K562 (cell line): ENCODE data around the gene XBP1. TPM values are rescaled to one million over a fixed set of nuclear protein-coding genes. Genes with fewer than 3 reads are reported as not detected.

ENCODE experiments used
- ATAC-seq: fragments of 200-7000 bp; cut with Tn5 transposase; 3 replicates; pipeline ENCODE4 v1.9.1; 2020; ENCODE audit warnings: moderate library complexity
- BruUV-seq: library from RNA; stranded (reverse); fragments of 400-500 nt; replicated peaks from 2 replicates; lab custom pipeline; 2021; lab: Mats Ljungman, UMichigan
- CTCF ChIA-PET: fragments of 300-600 bp; formaldehyde crosslinking; extraction: SDS; loops from one replicate; lab custom pipeline; 2021; ENCODE audit warnings: low intra/inter-chr PET ratio; lab: Yijun Ruan, JAX
- POLR2A ChIA-PET: fragments of 300-600, 350-650 bp; sonication (Branson Sonifier 250); formaldehyde crosslinking; extraction: SDS; loops from one replicate; lab custom pipeline; 2021; ENCODE audit warnings: antibody characterized with exemption, inconsistent platforms; lab: Yijun Ruan, JAX
- DNase-seq, 4 experiments: peaks; one replicate each; pipeline versions ENCODE4 v3.0.0 to v3.0.0-alpha.2; 2011 to 2018; ENCODE audit warnings: low spot score in 3 of 4, mixed read lengths in 3 of 4; ENCODE audit errors: extremely low read depth in 1 of 4
- FAIRE-seq: peaks from 2 replicates; lab custom pipeline; 2011; peaks lifted over from hg19 to GRCh38; lab: Jason Lieb, UNC
- H2AFZ ChIP-seq: 2 replicates; pipeline ENCODE4 v1.6.0; 2011; ENCODE audit warnings: low read depth, low read length, control low read depth, inconsistent platforms
- H3K27ac ChIP-seq: fragments of 200-600 bp; 3 replicates; pipeline ENCODE4 v1.8.0; 2011; ENCODE audit warnings: low read depth, mild to moderate bottlenecking, control low read depth, inconsistent platforms, low read length, moderate library complexity, mixed read lengths; ENCODE audit errors: extremely low read depth
- H3K27me3 ChIP-seq, 2 experiments: fragments of 300-600 bp in 1 of 2; 2 replicates in 1 of 2; 3 replicates in 1 of 2; pipeline versions ENCODE4 v1.6.0 to v1.8.0; 2011; ENCODE audit warnings: inconsistent platforms in 2 of 2, low read length in 2 of 2, mild to moderate bottlenecking in 1 of 2, mixed read lengths in 1 of 2, moderate library complexity in 1 of 2; ENCODE audit not compliant: control insufficient read depth in 2 of 2, insufficient read depth in 2 of 2
- H3K36me3 ChIP-seq: fragments of 300-600 bp; 3 replicates; pipeline ENCODE4 v1.8.0; 2011; ENCODE audit warnings: mild to moderate bottlenecking, low read length, inconsistent platforms; ENCODE audit not compliant: control insufficient read depth, insufficient read depth
- H3K4me1 ChIP-seq, 2 experiments: fragments of 200-600 bp in 1 of 2; replicated peaks in 1 of 2; 2 replicates in 1 of 2; 3 replicates in 1 of 2; pipeline versions ENCODE4 v1.5.1 to v1.8.0; 2011; ENCODE audit warnings: inconsistent platforms in 2 of 2, low read length in 2 of 2, mild to moderate bottlenecking in 1 of 2, mixed read lengths in 1 of 2, moderate library complexity in 1 of 2; ENCODE audit not compliant: control insufficient read depth in 2 of 2, insufficient read depth in 2 of 2
- H3K4me2 ChIP-seq: 2 replicates; pipeline ENCODE4 v1.6.1; 2011; ENCODE audit warnings: low read length, control low read depth, inconsistent platforms, mixed read lengths; ENCODE audit not compliant: insufficient read depth
- H3K4me3 ChIP-seq: fragments of 200-600 bp; sonication (generic), shearing (Covaris generic); 2 replicates; pipeline ENCODE4 v1.5.1; 2016; ENCODE audit warnings: control low read depth, inconsistent platforms
- H3K79me2 ChIP-seq: fragments of 200-600 bp; 3 replicates; pipeline ENCODE4 v1.8.0; 2011; ENCODE audit warnings: low read length, inconsistent platforms; ENCODE audit not compliant: control insufficient read depth, insufficient read depth
- H3K9ac ChIP-seq, 2 experiments: 2 replicates each; pipeline versions ENCODE4 v1.6.0 to v1.6.1; 2011; ENCODE audit warnings: low read depth in 2 of 2, low read length in 2 of 2, control low read depth in 1 of 2, inconsistent platforms in 1 of 2, mild to moderate bottlenecking in 1 of 2, mixed read lengths in 1 of 2; ENCODE audit not compliant: insufficient read depth in 1 of 2
- H3K9me1 ChIP-seq: one replicate; pipeline ENCODE4 v1.6.0; 2011; ENCODE audit warnings: inconsistent platforms, mild to moderate bottlenecking, low read length, moderate library complexity; ENCODE audit not compliant: control insufficient read depth, insufficient read depth
- H3K9me3 ChIP-seq: replicated peaks from 2 replicates; pipeline ENCODE4 v1.5.1; 2011; ENCODE audit warnings: low read depth, low read length, inconsistent platforms; ENCODE audit not compliant: control insufficient read depth, insufficient read depth
- H4K20me1 ChIP-seq: replicated peaks from 2 replicates; pipeline ENCODE4 v1.6.1; 2011; ENCODE audit warnings: low read length, inconsistent platforms, mixed read lengths; ENCODE audit not compliant: control insufficient read depth, insufficient read depth
- RBFOX2 ChIP-seq: fragments of 200-400 bp; formaldehyde crosslinking; IDR thresholded peaks from 2 replicates; pipeline ENCODE4 v1.6.1; 2017; ENCODE audit warnings: low read depth, mild to moderate bottlenecking, low read length, moderate library complexity
- WGBS: fragments of 100-300 bp; shearing (Covaris generic); methylation state at CpG from one replicate; pipeline ENCODE4 v1.1.6; 2016; ENCODE audit warnings: low coverage, mixed read lengths; ENCODE audit not compliant: insufficient coverage; ENCODE audit errors: missing lambda C conversion rate; 5-methylcytosine and 5-hydroxymethylcytosine counted together
- in situ Hi-C: fragments of 300-500 bp; cut with MboI; formaldehyde crosslinking; loops from 4 replicates; pipeline ENCODE4 v1.15.0; 2018; ENCODE audit warnings: inconsistent platforms, mixed read lengths
- intact Hi-C: fragments of 100-400 bp; cut with micrococcal nuclease; formaldehyde crosslinking; loops from 2 replicates; pipeline ENCODE4 v1.14.2; 2022
- polyA plus RNA-seq, 8 experiments: library from polyadenylated mRNA; depleted of rRNA in 4 of 8; stranded (reverse) in 5 of 8; unstranded in 3 of 8; fragments of >200 nt; fragmentation: Nextera tagmentation in 2 of 8; fragmentation: Illumina TruSeq in 1 of 8; extraction: Ambion mirVana in 2 of 8; extraction: Trizol in 1 of 8; gene quantifications; 2 replicates each; pipeline versions ENCODE4 v1.2.1 to v1.2.3, GENCODE V29; 2011 to 2014; ENCODE audit warnings: inconsistent platforms in 1 of 8, missing spikeins in 1 of 8
- total RNA-seq, 7 experiments: library from RNA; depleted of rRNA in 6 of 7; stranded (reverse); fragments of >200 nt in 6 of 7; fragmentation: Illumina TruSeq in 2 of 7; extraction: Trizol in 2 of 7; gene quantifications; 2 replicates each; pipeline versions ENCODE4 v1.2.1 to v1.2.3, GENCODE V29; 2011 to 2021; ENCODE audit warnings: low replicate concordance in 1 of 7
- TF ChIP-seq, protein P1 (sequence below): sonication (generic); formaldehyde crosslinking; IDR thresholded peaks from 2 replicates; pipeline ENCODE4 v1.8.0; 2022; ENCODE audit warnings: mild to moderate bottlenecking, missing genetic modification reagents

The XBP1 gene
- total and polyA plus RNA-seq, 9 of the 15 experiments (the other 6 are each of a cell fraction or from before 2014, with no cell fraction given), result 25.0 to 218 (median 94.6) TPM

DNA sequence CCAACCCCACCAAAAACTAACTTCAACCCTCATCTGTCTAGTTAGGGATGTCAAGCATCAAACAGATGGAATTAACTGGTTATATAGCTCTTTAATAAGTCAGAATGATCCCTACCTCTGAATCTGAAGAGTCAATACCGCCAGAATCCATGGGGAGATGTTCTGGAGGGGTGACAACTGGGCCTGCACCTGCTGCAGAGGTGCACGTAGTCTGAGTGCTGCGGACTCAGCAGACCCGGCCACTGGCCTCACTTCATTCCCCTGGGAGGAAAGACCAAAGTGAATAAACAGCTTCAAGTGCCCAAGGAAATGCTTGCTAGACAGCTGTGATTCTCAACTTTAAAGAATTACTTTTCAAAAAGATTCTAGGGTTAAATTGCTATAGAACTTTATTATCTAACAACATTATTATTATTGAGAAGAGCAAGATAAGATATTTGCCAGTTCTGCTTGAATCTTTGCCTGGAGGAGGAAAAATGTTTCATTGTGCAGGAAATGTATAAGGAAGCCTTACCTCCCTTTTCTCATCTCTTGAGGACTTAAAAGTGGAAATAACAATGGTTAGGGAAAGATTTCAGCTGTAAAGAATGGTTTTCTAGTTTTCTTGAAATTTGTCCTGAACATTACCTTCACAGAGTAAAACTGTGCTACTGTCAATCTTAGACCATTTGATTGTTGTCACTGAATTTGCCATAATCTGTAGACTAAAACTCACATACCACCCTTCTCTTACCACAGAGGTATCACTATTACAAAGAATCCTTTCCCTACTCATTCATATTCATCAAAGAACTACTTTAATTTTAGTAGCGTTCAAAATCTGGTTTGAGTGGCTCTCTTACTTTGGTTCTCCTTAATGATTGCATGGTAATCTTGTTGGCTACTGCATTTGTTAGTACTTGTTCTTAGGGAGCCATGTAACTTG is 4.2 kb downstream of the XBP1 start:
- intact Hi-C loops, result no loop called here
- Histone ChIP-seq H3K9ac (no peak overlapping the region; a peak in 1 of 4 replicates), H3K79me2 (peaks cover 63% of the 10 kb centered on the region), H4K20me1 (peaks cover 24% of the 10 kb centered on the region), H3K36me3 (peaks cover 51% of the 10 kb centered on the region), H3K4me2 (no peak overlapping the region), H3K9me1 (peaks cover 4% of the 10 kb centered on the region), H3K27me3 (no peaks in the 10 kb centered on the region), H3K9me3 (no peaks in the 10 kb centered on the region), H2AFZ (no peak overlapping the region), H3K4me1 (peaks cover 3 to 5% of the 10 kb centered on the region in 2 experiments; a peak in 3 of 5 replicates), H3K4me3 (no peak overlapping the region), H3K27ac (no peak overlapping the region)
- in situ Hi-C loops, result no loop called here
- ChIA-PET POLR2A (interaction anchor here (0.6 to 9.9 kb wide), 4 partner anchors 9 to 122 kb away, joined by 3 to 109 read pairs (median 6); no protein-coding TSS in a partner anchor), CTCF (no interaction called here)
- no peak for DNase-seq
- no TSS peak for BruUV-seq
- TF ChIP-seq, protein P1, sequence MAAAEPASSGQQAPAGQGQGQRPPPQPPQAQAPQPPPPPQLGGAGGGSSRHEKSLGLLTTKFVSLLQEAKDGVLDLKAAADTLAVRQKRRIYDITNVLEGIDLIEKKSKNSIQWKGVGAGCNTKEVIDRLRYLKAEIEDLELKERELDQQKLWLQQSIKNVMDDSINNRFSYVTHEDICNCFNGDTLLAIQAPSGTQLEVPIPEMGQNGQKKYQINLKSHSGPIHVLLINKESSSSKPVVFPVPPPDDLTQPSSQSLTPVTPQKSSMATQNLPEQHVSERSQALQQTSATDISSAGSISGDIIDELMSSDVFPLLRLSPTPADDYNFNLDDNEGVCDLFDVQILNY (CRISPR knock-in tag), result no peak
- TF ChIP-seq RBFOX2, result peak; percentile 33; the same call in 1 of the 2 replicates
- no peak for ATAC-seq
- 85% methylated on average over 5 of the region's 5 CpGs for WGBS
- no peak for FAIRE-seq
